ENCODE data around the gene KDM1B.

The KDM1B gene

GRCh38 chr6:18264219-18264922, 109.1 kb downstream of the KDM1B start, which contains the start of gene DEK (continued):
- TF ChIP-seq ZNF133 (tag by site-specific recombination; IDR thresholded peaks at IDR 0.05) = no peak
- no peak for TF ChIP-seq YY2 (tag by site-specific recombination; IDR thresholded peaks at IDR 0.05)
- no peak for TF ChIP-seq ZNF138 (tag by site-specific recombination; IDR thresholded peaks at IDR 0.05; ENCODE audit: borderline replicate concordance)
- TF ChIP-seq ZNF2 (tag by site-specific recombination; IDR thresholded peaks at IDR 0.05) = no peak
- TF ChIP-seq ZNF596 (tag by site-specific recombination; IDR thresholded peaks at IDR 0.05) = no peak
- no peak for TF ChIP-seq REST (tag by site-specific recombination; IDR thresholded peaks at IDR 0.05)
- peak; percentile 39 for TF ChIP-seq ZIC2 (tag by site-specific recombination; IDR thresholded peaks at IDR 0.05)
- no peak for TF ChIP-seq ZNF518A (tag by site-specific recombination; conservative IDR thresholded peaks at IDR 0.05; ENCODE audit: low read depth)
- TF ChIP-seq HOXD13 (CRISPR knock-in tag; IDR thresholded peaks at IDR 0.05; ENCODE audit: borderline replicate concordance) = no peak
- TF ChIP-seq ZNF155 (tag by site-specific recombination; IDR thresholded peaks at IDR 0.05) = no peak
- no peak for TF ChIP-seq ZNF292 (tag by site-specific recombination; IDR thresholded peaks at IDR 0.05; ENCODE audit: borderline replicate concordance, low read depth)
- no peak for TF ChIP-seq ZNF791 (tag by site-specific recombination; IDR thresholded peaks at IDR 0.05)
- no peak for TF ChIP-seq ZNF548 (tag by site-specific recombination; IDR thresholded peaks at IDR 0.05)
- no peak for TF ChIP-seq ZNF18 (tag by site-specific recombination; IDR thresholded peaks at IDR 0.05)
- no peak for TF ChIP-seq ZSCAN16 (tag by site-specific recombination; IDR thresholded peaks at IDR 0.05)
- no peak for TF ChIP-seq ZBTB6 (tag by site-specific recombination; IDR thresholded peaks at IDR 0.05)
- no peak for TF ChIP-seq ZNF514 (tag by site-specific recombination; IDR thresholded peaks at IDR 0.05)
- TF ChIP-seq SCRT1 (tag by site-specific recombination; IDR thresholded peaks at IDR 0.05; ENCODE audit: borderline replicate concordance) = no peak
- TF ChIP-seq ZBTB44 (tag by site-specific recombination; IDR thresholded peaks at IDR 0.05) = no peak
- TF ChIP-seq ATF2 (tag by site-specific recombination; IDR thresholded peaks at IDR 0.05; ENCODE audit: low read depth) = no peak
- no peak for TF ChIP-seq ZNF670 (tag by site-specific recombination; IDR thresholded peaks at IDR 0.05; ENCODE audit: low read depth)
- TF ChIP-seq ZNF513 (tag by site-specific recombination; IDR thresholded peaks at IDR 0.05) = no peak
- TF ChIP-seq ZNF501 (tag by site-specific recombination; IDR thresholded peaks at IDR 0.05) = no peak
- TF ChIP-seq SP7 (tag by site-specific recombination; IDR thresholded peaks at IDR 0.05) = 0 out of 2 replicates have a peak, but pooled peaks have one; percentile 49
